HG02884 (cell line): ENCODE data around the gene ROM1.
"Not testable (repeated sequence)": the region's sequence is repeated elsewhere in the genome, so short reads cannot be mapped to it uniquely, and the experiment has no call there.

ENCODE experiments used
- ATAC-seq: cut with Tn5 transposase; IDR thresholded peaks from one replicate; pipeline ENCODE4 v1.9.1; 2021; ENCODE audit warnings: mild to moderate bottlenecking, moderate library complexity; ENCODE audit not compliant: unreplicated experiment

The ROM1 gene

DNA sequence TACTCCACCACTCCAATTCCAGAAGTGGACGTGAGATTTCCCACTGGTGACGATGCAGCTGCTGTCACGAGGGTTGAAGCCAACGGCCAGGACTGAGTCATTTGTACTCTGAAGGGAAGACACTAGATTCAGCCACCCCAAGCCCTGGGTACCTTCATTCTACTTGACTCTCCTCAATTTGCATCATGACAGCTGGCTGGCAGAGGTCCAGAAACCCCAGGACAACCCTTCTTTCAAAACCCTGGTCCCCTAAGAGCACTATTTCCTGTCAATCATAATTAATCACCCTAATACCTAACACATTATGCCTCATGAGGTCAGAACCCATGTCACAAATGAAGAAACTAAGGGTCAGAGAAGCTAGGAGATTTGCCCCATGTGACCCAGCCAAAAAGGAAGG, 5.3 kb upstream of the ROM1 start:
- no peak for ATAC-seq

GRCh38 chr11:62608776-62609175, 4.3 kb upstream of the ROM1 start:
- ATAC-seq, result no peak

DNA sequence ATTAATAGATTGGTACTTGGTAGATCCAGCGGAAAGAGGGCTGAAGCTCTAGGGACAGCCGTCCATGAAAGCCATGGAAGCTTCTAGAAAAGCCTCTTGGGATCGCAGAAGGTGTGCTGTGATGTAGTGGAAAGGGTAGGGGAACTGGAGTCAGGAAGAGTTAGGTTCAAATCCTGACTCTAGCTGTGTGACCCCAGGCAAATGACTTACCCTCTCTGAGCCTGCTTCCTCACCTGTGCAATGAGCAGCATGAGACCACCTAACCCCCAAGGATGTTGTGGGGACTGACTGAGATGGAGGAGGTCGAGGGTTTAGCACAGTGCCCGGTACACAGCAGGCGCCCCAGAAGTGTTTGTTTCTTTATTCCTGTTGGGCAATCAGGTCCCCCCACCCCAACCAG, 2.7 kb upstream of the ROM1 start:
- ATAC-seq, result no peak

GRCh38 chr11:62610814-62611704, 2.0 kb upstream of the ROM1 start:
- no peak for ATAC-seq

- peak; percentile 23 for ATAC-seq
These were observed 1.2 kb upstream of the ROM1 start for GRCh38 chr11:62611705-62612365.

- no peak for ATAC-seq
These were observed 278 bp downstream of the ROM1 start for GRCh38 chr11:62613291-62613778.

- ATAC-seq, result no peak
These were observed 1.2 kb downstream of the ROM1 start for GRCh38 chr11:62614275-62614674.

GRCh38 chr11:62615521-62615920, 2.5 kb downstream of the ROM1 start:
- ATAC-seq, result no peak

DNA sequence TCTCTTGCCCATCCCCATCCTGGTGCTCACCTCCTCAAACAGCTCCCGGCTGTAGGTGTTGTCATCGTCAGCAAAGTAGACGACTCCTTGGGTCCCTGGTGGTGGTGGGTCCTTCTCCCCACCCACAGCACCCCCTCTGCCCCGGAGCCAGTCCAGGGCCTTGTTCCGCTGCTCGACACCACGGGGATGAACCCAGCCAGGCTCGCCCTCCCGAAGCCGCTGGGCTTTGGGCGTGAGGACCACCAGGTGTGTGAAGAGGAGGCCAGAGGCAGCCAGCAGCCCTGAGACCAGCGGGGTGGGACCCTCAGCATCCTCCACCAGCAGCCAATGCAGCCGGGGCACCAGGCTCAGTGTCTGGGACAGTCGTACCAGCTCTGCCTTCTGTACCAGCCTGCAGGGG, 3.9 kb downstream of the ROM1 start:
- not testable (repeated sequence) for ATAC-seq

- no peak for ATAC-seq
These were observed 8.0 kb downstream of the ROM1 start for GRCh38 chr11:62621027-62621566.

DNA sequence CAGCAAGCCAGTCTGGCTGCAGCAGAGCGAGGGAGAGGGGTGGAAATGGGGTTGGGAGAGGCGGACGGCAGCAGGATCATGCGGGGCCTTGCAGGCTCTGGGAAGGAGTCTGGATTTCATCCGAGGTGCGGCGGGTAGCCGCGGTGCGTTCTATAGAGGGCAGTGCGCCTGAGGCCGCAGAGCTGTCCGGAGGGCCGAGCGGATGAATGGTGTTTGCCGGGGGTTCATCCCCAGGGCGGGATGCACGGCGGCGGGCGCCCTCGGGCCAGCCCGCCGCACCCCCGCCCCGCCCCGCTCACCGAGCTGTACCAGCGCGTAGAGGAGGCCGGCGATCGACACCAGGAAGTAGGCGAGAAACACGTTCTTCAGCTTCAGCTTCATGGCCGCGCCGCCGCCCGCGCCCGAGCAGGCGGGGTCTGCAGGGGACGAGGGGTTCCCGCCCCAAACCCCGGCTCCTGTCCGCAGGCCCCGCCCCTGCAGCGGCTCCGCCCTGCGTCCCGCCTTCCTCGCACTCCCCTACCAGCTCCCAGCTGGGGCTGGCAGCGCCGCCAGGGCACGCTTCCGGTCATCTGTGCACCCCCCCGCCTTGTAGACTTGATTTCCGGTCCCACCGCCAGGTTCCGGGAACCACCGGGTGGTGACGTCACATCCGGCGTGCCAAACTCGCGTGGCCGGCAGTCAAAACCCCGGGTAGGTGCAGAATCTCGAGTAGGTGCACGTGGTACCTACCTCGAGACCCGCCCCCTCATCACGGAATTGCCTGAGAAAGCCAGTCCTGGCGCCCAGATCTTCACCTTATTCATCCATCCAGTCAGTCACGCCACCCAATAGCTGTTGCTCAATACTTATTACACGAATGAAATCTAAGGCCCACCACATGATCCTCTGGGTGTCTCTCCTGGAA, 8.8 kb downstream of the ROM1 start, which contains the start of gene B3GAT3:
B3GAT3 (minus strand) TSS at position 420 of the 904 bp plus-strand sequence; CDS start at position 381, 39 bp downstream.
- ATAC-seq, result peak; percentile 90

DNA sequence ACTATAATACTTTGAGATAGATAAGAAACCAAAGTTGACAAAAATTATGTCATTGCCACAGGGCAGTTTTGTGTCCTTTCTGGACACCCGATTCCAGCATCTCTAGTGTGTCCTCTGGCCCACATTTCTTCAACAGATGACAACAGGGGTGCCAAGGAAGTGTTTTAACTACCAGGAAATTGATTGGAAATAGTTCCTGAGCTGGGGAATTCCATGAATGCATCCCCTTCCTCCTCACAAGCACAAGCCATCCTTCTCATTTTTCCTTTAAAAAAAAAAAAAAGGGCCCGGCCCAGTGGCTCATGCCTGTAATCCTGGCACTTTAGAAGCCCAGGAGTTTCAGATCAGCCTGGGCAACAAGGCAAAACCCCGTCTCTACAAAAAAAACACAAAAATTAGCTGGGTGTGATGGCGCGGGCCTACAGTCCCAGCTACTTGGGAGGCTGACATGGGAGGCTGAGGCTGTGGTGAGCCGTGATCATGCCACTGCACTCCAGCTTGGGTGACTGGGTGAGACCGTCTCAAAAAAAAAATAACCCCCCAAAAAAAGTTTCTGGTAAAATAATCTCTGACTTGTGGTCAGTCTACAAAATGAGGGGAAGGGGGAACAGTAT, 9.5 kb downstream of the ROM1 start:
- ATAC-seq, result no peak

- no peak for ATAC-seq
These were observed 14.7 kb downstream of the ROM1 start for GRCh38 chr11:62627713-62628112.

GRCh38 chr11:62632492-62632891, 19.4 kb downstream of the ROM1 start:
- ATAC-seq, result no peak

DNA sequence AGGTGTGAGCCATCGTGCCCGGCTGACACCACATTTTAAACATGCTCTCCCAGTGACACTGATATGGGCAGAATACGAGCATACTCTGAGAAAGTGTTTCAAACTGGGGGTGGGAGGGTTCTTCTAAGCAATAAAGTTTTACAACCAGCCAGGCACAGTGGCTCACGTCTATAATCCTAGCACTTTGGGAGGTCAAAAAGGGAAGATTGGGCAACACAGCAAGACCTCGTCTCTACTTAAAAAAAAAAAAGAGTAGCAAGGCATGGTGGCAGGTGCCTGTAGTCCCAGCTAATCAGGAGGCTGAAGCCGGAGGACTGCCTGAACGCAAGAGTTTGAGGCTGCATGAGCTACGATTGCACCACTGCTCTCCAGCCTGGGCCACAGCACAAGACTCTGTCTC, 31.2 kb downstream of the ROM1 start:
- ATAC-seq, result no peak

DNA sequence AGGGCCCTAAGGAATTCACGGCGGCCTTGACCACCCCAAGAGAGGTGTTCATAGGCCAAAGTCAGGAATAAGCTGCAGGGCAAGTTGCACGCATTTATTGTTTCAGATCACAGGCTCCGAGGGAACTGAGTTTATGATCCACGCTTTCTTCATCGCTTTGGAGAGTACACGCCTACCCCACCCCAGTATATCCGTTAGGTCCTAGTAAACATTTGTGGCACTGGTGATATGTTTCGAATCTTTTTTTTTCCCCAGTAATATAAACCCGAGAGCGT, 32.6 kb downstream of the ROM1 start:
- no peak for ATAC-seq

GRCh38 chr11:62645946-62646824, 33.1 kb downstream of the ROM1 start, which contains the start of gene GANAB:
TSS of gene GANAB (minus strand) at chr11:62646613. CDS start at chr11:62646599, 14 bp downstream.
- ATAC-seq, result peak; percentile 90

- ATAC-seq, result no peak
These were observed 34.0 kb downstream of the ROM1 start for GRCh38 chr11:62646825-62647608.

DNA sequence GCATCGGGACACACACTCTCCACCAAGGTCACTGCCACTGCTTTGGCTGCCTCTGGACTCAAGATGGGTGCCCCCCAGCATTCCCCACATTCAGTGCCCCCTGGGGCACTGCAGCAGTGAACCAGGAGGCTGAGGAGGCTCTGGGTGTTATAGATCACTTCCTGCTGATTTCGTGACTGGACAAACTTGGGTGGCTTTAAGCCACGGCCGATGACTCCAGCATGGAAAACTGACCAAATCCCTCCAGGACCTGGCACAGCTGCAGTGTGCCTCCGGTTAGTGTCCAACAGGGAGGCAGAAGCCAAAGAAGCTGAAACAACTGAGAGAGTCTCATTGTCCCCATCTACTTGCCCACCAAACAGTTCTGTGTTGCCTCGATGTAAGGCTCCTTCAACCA, 34.5 kb downstream of the ROM1 start:
- ATAC-seq, result no peak
